ENCODE measurements around the gene CREB5.

The CREB5 gene

DNA sequence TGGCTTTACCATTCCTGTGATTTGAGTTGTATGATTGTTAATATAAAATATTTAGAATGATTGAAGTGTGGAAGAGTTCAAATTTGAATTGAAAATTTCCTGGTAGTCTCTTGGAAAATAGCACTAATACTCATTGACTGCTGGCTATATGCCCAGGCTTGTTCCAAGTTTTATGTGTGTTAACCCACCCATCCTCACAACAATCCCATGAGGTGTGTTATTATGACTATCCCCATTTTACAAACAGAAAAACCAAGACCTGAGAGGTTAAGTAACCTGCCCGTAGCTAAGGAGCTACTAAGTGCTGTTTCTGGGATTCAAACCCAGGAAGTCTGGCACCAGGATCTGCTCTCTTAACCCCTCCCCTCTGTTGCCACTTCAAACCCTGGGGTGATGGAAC lies 213.9 kb downstream of the CREB5 start:
- H3K4me1 ChIP-seq (ENCODE audit: control insufficient read depth in 1 of 2, insufficient read depth in 2 of 2, low read length in 2 of 2) = no peaks in the 10 kb centered on the region
- no peak overlapping the region for H3K4me3 ChIP-seq (ENCODE audit: low read depth in 1 of 2, low read length in 2 of 2)
- no peaks in the 10 kb centered on the region for H3K27me3 ChIP-seq (ENCODE audit: control insufficient read depth in 1 of 2, insufficient read depth in 2 of 2, low read length in 2 of 2)
- H3K36me3 ChIP-seq (ENCODE audit: control insufficient read depth in 1 of 2, insufficient read depth in 2 of 2, low read length in 2 of 2) = no peaks in the 10 kb centered on the region
- H3K27ac ChIP-seq (ENCODE audit: low read depth, low read length) = no peak overlapping the region
- no peaks in the 10 kb centered on the region for H3K9me3 ChIP-seq (ENCODE audit: control insufficient read depth in 1 of 2, low read length in 2 of 2)
- no peak overlapping the region for H3K9ac ChIP-seq (ENCODE audit: low read depth in 1 of 2, low read length in 2 of 2)

DNA sequence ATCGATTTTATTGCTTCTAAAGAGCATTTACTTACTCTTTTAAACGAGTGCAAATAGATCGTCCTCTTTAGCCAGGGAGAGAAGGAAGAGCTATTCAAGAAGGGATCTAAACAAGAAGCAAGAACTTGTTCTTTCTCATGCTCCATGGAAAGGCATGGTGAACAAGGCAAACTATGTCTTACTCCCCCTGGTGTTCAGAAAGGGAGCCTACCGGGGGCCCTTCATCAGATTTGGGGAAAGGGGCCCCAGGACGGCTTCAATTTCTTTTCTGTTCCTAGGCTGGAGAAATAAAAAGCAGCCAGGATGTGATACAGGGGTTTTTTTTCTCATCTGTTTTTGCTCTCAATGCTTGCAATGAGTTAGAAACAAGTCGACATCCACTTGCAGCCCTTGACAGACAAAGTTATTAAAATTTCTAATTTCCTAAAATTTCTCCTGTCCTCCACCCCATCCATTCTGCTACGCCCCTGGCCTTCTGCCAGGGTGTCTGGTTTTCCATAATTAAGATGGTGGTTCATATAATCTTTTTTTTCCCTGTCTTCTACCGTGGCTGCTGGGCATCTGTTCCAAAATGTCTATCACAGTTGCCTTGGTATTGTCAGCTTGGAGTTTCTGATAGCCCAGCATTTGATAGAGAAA lies 214.4 kb downstream of the CREB5 start:
- Histone ChIP-seq H3K27me3 (ENCODE audit: control insufficient read depth in 1 of 2, insufficient read depth in 2 of 2, low read length in 2 of 2) (no peaks in the 10 kb centered on the region), H3K4me1 (ENCODE audit: control insufficient read depth in 1 of 2, insufficient read depth in 2 of 2, low read length in 2 of 2) (no peaks in the 10 kb centered on the region), H3K4me3 (ENCODE audit: low read depth in 1 of 2, low read length in 2 of 2) (no peak overlapping the region), H3K27ac (ENCODE audit: low read depth, low read length) (no peak overlapping the region), H3K9me3 (ENCODE audit: control insufficient read depth in 1 of 2, low read length in 2 of 2) (no peaks in the 10 kb centered on the region), H3K36me3 (ENCODE audit: control insufficient read depth in 1 of 2, insufficient read depth in 2 of 2, low read length in 2 of 2) (no peaks in the 10 kb centered on the region), H3K9ac (ENCODE audit: low read depth in 1 of 2, low read length in 2 of 2) (no peak overlapping the region)

DNA sequence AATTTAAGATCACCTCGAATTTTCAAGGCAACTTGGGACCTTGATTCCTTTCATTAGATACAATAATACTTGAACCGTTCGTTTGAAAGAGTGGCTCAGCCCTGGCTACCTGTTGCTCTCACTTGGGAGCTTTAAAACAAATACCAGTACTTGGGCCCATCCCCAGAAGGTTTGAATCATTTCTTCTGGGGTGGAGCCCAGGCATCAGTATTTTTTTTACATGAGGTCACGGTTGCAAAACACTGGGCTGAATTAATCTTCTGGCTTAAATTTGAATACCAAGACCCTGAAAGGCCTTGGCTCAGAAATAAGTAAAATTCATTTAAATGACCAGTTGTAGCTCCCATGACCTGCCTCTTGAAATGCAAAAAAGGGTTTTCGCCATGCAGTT lies 214.9 kb downstream of the CREB5 start:
- H3K9me3 ChIP-seq (ENCODE audit: control insufficient read depth in 1 of 2, low read length in 2 of 2) = no peaks in the 10 kb centered on the region
- H3K9ac ChIP-seq (ENCODE audit: low read depth in 1 of 2, low read length in 2 of 2) = no peak overlapping the region
- H3K36me3 ChIP-seq (ENCODE audit: control insufficient read depth in 1 of 2, insufficient read depth in 2 of 2, low read length in 2 of 2) = no peaks in the 10 kb centered on the region
- H3K27ac ChIP-seq (ENCODE audit: low read depth, low read length) = no peak overlapping the region
- no peaks in the 10 kb centered on the region for H3K4me1 ChIP-seq (ENCODE audit: control insufficient read depth in 1 of 2, insufficient read depth in 2 of 2, low read length in 2 of 2)
- no peak overlapping the region for H3K4me3 ChIP-seq (ENCODE audit: low read depth in 1 of 2, low read length in 2 of 2)
- no peaks in the 10 kb centered on the region for H3K27me3 ChIP-seq (ENCODE audit: control insufficient read depth in 1 of 2, insufficient read depth in 2 of 2, low read length in 2 of 2)

DNA sequence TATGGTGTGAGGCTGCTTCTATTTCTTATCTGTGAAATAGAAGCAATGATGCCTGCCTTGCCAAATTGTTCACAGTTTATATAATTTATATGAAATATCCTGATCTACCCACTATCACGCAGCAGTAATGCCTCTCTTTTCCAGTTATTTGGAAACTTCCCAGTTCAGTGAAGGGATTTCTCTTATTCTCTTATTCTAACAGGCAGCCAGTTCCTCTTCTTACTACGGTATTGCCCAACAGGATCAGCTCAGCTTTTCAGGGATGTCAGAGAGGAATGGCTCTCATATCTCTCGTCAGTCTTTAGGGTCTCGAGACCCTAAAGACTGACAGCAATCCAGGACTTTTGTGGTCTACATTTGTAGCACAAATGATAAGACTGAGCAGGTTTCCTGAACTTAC lies 215.6 kb downstream of the CREB5 start:
- H3K27me3 ChIP-seq (ENCODE audit: control insufficient read depth in 1 of 2, insufficient read depth in 2 of 2, low read length in 2 of 2) = no peaks in the 10 kb centered on the region
- no peak overlapping the region for H3K4me3 ChIP-seq (ENCODE audit: low read depth in 1 of 2, low read length in 2 of 2)
- H3K36me3 ChIP-seq (ENCODE audit: control insufficient read depth in 1 of 2, insufficient read depth in 2 of 2, low read length in 2 of 2) = no peaks in the 10 kb centered on the region
- no peaks in the 10 kb centered on the region for H3K4me1 ChIP-seq (ENCODE audit: control insufficient read depth in 1 of 2, insufficient read depth in 2 of 2, low read length in 2 of 2)
- H3K9ac ChIP-seq (ENCODE audit: low read depth in 1 of 2, low read length in 2 of 2) = no peak overlapping the region
- no peak overlapping the region for H3K27ac ChIP-seq (ENCODE audit: low read depth, low read length)
- no peaks in the 10 kb centered on the region for H3K9me3 ChIP-seq (ENCODE audit: control insufficient read depth in 1 of 2, low read length in 2 of 2)

DNA sequence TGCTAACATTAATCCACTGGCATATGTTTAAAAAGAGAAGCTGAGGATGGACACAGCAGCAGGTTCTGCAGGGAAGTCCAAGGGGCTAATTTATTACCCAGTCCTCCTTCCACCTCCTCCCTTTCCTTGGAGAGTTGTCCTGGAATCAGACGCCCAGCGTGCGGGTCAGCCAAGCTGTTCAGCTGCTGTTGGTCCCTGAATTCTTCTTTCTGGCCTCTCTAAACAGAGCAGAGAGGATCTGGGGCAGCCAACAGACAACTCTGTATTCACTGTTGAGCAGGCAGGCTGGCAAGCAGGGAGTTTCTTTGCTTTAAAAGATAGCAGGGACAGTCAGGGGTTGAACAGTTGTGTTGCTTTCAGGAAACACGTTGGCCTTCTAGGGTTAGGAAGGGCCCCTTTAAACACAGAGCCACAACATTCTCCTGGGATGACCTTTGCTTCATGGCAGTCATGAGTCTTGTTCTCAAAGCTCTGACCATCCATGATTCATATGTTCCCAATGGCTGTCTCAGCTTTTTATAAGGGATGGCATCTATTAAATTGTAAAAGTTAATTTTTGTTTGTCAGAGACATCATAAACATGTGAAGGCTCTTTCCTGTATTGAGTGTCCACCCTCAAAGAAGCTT lies 217.0 kb downstream of the CREB5 start:
- Histone ChIP-seq H3K27ac (ENCODE audit: low read depth, low read length) (no peak overlapping the region), H3K27me3 (ENCODE audit: control insufficient read depth in 1 of 2, insufficient read depth in 2 of 2, low read length in 2 of 2) (no peaks in the 10 kb centered on the region), H3K9ac (ENCODE audit: low read depth in 1 of 2, low read length in 2 of 2) (no peak overlapping the region), H3K4me3 (ENCODE audit: low read depth in 1 of 2, low read length in 2 of 2) (no peak overlapping the region), H3K36me3 (ENCODE audit: control insufficient read depth in 1 of 2, insufficient read depth in 2 of 2, low read length in 2 of 2) (no peaks in the 10 kb centered on the region), H3K9me3 (ENCODE audit: control insufficient read depth in 1 of 2, low read length in 2 of 2) (no peaks in the 10 kb centered on the region), H3K4me1 (ENCODE audit: control insufficient read depth in 1 of 2, insufficient read depth in 2 of 2, low read length in 2 of 2) (no peaks in the 10 kb centered on the region)

DNA sequence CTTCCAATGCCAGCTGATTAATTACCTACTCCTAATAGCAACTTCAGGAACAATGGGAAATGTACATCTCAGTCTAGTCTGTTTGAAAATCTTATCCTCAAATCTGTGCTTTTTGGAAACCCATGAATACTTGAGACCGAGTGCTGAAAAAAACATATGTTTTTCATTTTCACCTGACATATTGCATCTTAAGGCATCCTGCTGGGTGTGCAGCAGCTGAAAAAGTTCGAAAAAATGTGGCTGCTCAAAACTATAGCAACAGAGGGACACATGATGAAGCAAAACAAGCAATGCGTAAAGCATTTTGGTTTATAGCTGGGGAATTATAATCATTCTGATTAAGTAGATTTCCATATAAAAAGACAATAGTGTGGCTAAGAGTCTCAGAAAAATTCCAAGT lies 218.0 kb downstream of the CREB5 start:
- Histone ChIP-seq H3K27me3 (ENCODE audit: control insufficient read depth in 1 of 2, insufficient read depth in 2 of 2, low read length in 2 of 2) (no peaks in the 10 kb centered on the region), H3K9me3 (ENCODE audit: control insufficient read depth in 1 of 2, low read length in 2 of 2) (no peaks in the 10 kb centered on the region), H3K36me3 (ENCODE audit: control insufficient read depth in 1 of 2, insufficient read depth in 2 of 2, low read length in 2 of 2) (no peaks in the 10 kb centered on the region), H3K4me3 (ENCODE audit: low read depth in 1 of 2, low read length in 2 of 2) (no peak overlapping the region), H3K4me1 (ENCODE audit: control insufficient read depth in 1 of 2, insufficient read depth in 2 of 2, low read length in 2 of 2) (no peaks in the 10 kb centered on the region), H3K27ac (ENCODE audit: low read depth, low read length) (no peak overlapping the region), H3K9ac (ENCODE audit: low read depth in 1 of 2, low read length in 2 of 2) (no peak overlapping the region)

DNA sequence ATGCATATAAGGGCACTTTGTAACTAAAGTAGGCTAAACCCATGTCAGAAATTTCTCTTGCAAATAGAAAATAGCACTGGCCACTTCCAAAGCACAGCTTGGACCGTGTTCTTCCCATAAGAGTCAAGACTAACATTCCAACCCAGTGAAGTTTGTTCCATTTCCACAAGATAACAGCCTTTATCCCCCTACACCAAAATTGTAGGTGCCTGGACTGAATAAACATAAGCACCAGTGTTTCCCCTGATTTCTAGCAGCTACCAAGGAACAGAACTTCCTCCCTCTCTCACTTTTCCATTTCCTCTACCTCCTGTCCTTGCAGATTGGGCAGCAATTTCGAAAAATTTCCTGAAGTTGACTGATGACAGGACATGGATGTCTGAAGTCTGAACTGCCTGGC lies 219.7 kb downstream of the CREB5 start:
- H3K4me1 ChIP-seq (ENCODE audit: control insufficient read depth in 1 of 2, insufficient read depth in 2 of 2, low read length in 2 of 2) = no peaks in the 10 kb centered on the region
- H3K36me3 ChIP-seq (ENCODE audit: control insufficient read depth in 1 of 2, insufficient read depth in 2 of 2, low read length in 2 of 2) = no peaks in the 10 kb centered on the region
- no peaks in the 10 kb centered on the region for H3K27me3 ChIP-seq (ENCODE audit: control insufficient read depth in 1 of 2, insufficient read depth in 2 of 2, low read length in 2 of 2)
- no peaks in the 10 kb centered on the region for H3K9me3 ChIP-seq (ENCODE audit: control insufficient read depth in 1 of 2, low read length in 2 of 2)
- no peak overlapping the region for H3K9ac ChIP-seq (ENCODE audit: low read depth in 1 of 2, low read length in 2 of 2)
- no peak overlapping the region for H3K4me3 ChIP-seq (ENCODE audit: low read depth in 1 of 2, low read length in 2 of 2)
- no peak overlapping the region for H3K27ac ChIP-seq (ENCODE audit: low read depth, low read length)

DNA sequence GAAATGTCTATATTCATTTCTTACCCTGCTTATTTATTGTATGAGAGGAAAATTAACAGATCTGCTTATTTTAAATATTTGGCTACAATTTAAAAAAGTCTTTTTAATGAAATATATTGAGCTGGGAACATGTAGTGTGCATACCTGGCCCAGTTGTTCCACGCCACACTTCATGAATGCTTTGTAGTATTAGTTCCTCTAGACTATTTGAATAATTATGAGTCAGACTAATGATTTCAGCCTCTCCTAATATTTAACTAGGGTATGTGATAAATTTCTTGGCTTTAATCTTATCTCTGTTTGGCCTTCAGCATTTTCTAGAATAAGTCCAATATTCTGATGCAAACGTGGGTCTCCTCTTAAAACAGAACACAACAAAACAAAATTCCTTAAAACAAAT lies 226.6 kb downstream of the CREB5 start:
- Histone ChIP-seq H3K9me3 (ENCODE audit: control insufficient read depth in 1 of 2, low read length in 2 of 2) (no peaks in the 10 kb centered on the region), H3K9ac (ENCODE audit: low read depth in 1 of 2, low read length in 2 of 2) (no peak overlapping the region)

DNA sequence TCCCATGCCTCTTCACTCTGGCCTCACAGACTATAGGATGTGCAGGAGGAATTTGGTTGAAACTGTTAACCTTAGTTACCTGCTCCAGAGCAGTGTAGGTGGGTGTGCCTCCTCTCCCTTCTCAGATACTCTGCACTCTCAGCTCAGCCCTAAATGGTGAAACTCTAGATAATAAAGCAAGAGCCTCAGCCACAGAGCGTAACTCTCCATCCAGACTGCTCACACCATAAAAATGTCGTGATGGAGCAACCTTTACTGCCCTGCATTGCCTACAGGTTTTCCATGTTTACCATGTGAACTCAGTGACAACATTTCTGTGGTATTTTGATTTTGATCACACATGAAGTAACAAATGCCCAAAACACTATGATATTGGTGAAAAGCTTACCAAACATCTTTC lies 227.7 kb downstream of the CREB5 start:
- Histone ChIP-seq H3K9me3 (ENCODE audit: control insufficient read depth in 1 of 2, low read length in 2 of 2) (no peaks in the 10 kb centered on the region), H3K9ac (ENCODE audit: low read depth in 1 of 2, low read length in 2 of 2) (no peak overlapping the region), H3K27ac (ENCODE audit: low read depth, low read length) (no peak overlapping the region), H3K4me1 (ENCODE audit: control insufficient read depth in 1 of 2, insufficient read depth in 2 of 2, low read length in 2 of 2) (no peaks in the 10 kb centered on the region), H3K27me3 (ENCODE audit: control insufficient read depth in 1 of 2, insufficient read depth in 2 of 2, low read length in 2 of 2) (no peaks in the 10 kb centered on the region), H3K4me3 (ENCODE audit: low read depth in 1 of 2, low read length in 2 of 2) (no peak overlapping the region), H3K36me3 (ENCODE audit: control insufficient read depth in 1 of 2, insufficient read depth in 2 of 2, low read length in 2 of 2) (no peaks in the 10 kb centered on the region)

More for the DNA sequence above, 226.6 kb downstream of the CREB5 start:
- no peaks in the 10 kb centered on the region for H3K36me3 ChIP-seq (ENCODE audit: control insufficient read depth in 1 of 2, insufficient read depth in 2 of 2, low read length in 2 of 2)
- H3K4me1 ChIP-seq (ENCODE audit: control insufficient read depth in 1 of 2, insufficient read depth in 2 of 2, low read length in 2 of 2) = no peaks in the 10 kb centered on the region
- H3K27ac ChIP-seq (ENCODE audit: low read depth, low read length) = no peak overlapping the region
- H3K4me3 ChIP-seq (ENCODE audit: low read depth in 1 of 2, low read length in 2 of 2) = no peak overlapping the region
- no peaks in the 10 kb centered on the region for H3K27me3 ChIP-seq (ENCODE audit: control insufficient read depth in 1 of 2, insufficient read depth in 2 of 2, low read length in 2 of 2)

DNA sequence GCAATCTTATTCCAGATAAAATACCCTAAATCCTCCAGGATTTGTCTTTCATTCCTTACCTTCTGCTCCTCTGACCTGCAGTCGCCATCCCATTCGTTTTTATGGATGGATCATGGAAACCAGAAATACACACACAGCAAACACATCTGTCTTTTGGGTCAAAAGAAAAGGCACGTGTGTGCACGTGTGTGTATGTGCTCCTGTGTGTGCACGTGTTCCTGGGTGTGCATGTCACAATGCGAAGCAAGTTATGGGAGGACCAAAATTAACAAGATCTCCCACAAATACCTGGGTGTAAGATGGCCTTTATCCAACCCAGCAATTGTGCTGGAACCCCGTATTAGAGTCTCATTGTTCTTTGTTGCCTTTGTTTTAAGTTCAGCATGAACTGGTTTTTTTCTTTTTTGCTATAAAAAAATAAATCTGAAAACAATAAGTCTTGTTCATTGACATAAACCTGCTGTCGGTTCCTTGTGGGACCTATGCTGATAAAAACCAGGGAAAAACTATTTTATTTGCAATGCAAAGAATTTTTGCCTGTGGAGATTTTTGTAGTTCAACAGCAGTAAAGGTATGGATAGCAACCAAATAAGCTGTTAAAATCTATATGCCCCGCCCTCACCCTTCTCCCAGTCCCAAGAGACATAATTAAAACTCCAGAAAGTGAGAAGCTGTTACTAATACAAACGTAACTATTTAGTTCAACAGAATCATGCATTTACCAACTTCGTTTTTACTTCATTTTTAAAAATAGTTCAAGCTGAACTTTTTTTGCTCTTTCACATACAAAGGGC lies 229.6 kb downstream of the CREB5 start:
- Histone ChIP-seq H3K27ac (ENCODE audit: low read depth, low read length) (no peak overlapping the region), H3K9ac (ENCODE audit: low read depth in 1 of 2, low read length in 2 of 2) (no peak overlapping the region), H3K4me3 (ENCODE audit: low read depth in 1 of 2, low read length in 2 of 2) (no peak overlapping the region), H3K4me1 (ENCODE audit: control insufficient read depth in 1 of 2, insufficient read depth in 2 of 2, low read length in 2 of 2) (no peaks in the 10 kb centered on the region), H3K36me3 (ENCODE audit: control insufficient read depth in 1 of 2, insufficient read depth in 2 of 2, low read length in 2 of 2) (no peaks in the 10 kb centered on the region), H3K9me3 (ENCODE audit: control insufficient read depth in 1 of 2, low read length in 2 of 2) (no peaks in the 10 kb centered on the region), H3K27me3 (ENCODE audit: control insufficient read depth in 1 of 2, insufficient read depth in 2 of 2, low read length in 2 of 2) (no peaks in the 10 kb centered on the region)
